ENCODE measurements around the gene APOD. TPM values are rescaled to one million over a fixed set of nuclear protein-coding genes. Genes with fewer than 3 reads are reported as not detected.

Gene APOD
- total and polyA plus RNA-seq, 9 of the 15 experiments (the other 6 are each of a cell fraction or from before 2014, with no cell fraction given), result 0.18 to 0.50 (median 0.35) TPM; not detected in 1

- Histone ChIP-seq H3K4me3 (no peak overlapping the region), H3K27ac (ENCODE audit: extremely low read depth, low read depth, low read length) (no peak overlapping the region), H3K4me1 (replicated peaks in 1 of 2; ENCODE audit: control insufficient read depth in 2 of 2, insufficient read depth in 2 of 2, low read length in 2 of 2) (peaks cover 17 to 30% of the 10 kb centered on the region in 2 experiments), H3K36me3 (ENCODE audit: control insufficient read depth, insufficient read depth, low read length) (no peaks in the 10 kb centered on the region), H3K4me2 (ENCODE audit: insufficient read depth, low read length) (peak overlapping the region; percentile 95; the same call in 1 of the 2 replicates), H3K27me3 (ENCODE audit: control insufficient read depth in 2 of 2, insufficient read depth in 2 of 2, low read length in 2 of 2) (no peaks in the 10 kb centered on the region), H4K20me1 (replicated peaks; ENCODE audit: control insufficient read depth, insufficient read depth, low read length) (peaks cover 13% of the 10 kb centered on the region; the same call in 1 of the 2 replicates), H3K9me1 (ENCODE audit: control insufficient read depth, insufficient read depth, low read length) (peaks cover 4% of the 10 kb centered on the region), H2AFZ (ENCODE audit: low read depth, low read length) (peak overlapping the region; percentile 99), H3K79me2 (ENCODE audit: control insufficient read depth, insufficient read depth, low read length) (peaks cover 40% of the 10 kb centered on the region), H3K9me3 (replicated peaks; ENCODE audit: control insufficient read depth, insufficient read depth, low read depth, low read length) (no peaks in the 10 kb centered on the region), H3K9ac (ENCODE audit: insufficient read depth in 1 of 2, low read depth in 2 of 2, low read length in 2 of 2) (0 out of 4 replicates have a peak overlapping the region, but pooled peaks of 1 of the 2 experiments have one; percentile 97)
- DNase-seq (ENCODE audit: extremely low read depth in 1 of 4, low spot score in 3 of 4), result no peak
- ChIA-PET CTCF (ENCODE audit: low intra/inter-chr PET ratio) (no interaction called here), POLR2A (interaction anchor here (0.6 to 2.3 kb wide), 3 partner anchors 11 to 173 kb away, joined by 3 to 11 read pairs (median 4); no protein-coding TSS in a partner anchor)
- TF ChIP-seq ZNF764 (CRISPR knock-in tag; IDR thresholded peaks at IDR 0.05; ENCODE audit: low read depth) (no peak), SP1 (CRISPR knock-in tag; IDR thresholded peaks at IDR 0.05) (peak; percentile 33; the same call in 1 of the 2 replicates), MBD1 (CRISPR knock-in tag; IDR thresholded peaks at IDR 0.05) (no peak), MAFK (IDR thresholded peaks at IDR 0.05; ENCODE audit: low read length) (no peak)
- WGBS (ENCODE audit: insufficient coverage, low coverage, missing lambda C conversion rate), result 24% methylated on average over 3 of the region's 4 CpGs
- intact Hi-C loops (cut with micrococcal nuclease) (loop anchor here (5.0 to 10.0 kb wide), 2 partner anchors 171 to 272 kb away; partner anchors contain the start of gene XXYLT1), in situ Hi-C loops (cut with MboI) (no loop called here)
- no peak for ATAC-seq
- FAIRE-seq, result no peak
- no TSS peak for BruUV-seq (replicated peaks)
These were observed 39.6 kb downstream of the APOD start for GRCh38 chr3:195544230-195544536.
